Measurements from ENCODE around the gene MAML2.

DNA sequence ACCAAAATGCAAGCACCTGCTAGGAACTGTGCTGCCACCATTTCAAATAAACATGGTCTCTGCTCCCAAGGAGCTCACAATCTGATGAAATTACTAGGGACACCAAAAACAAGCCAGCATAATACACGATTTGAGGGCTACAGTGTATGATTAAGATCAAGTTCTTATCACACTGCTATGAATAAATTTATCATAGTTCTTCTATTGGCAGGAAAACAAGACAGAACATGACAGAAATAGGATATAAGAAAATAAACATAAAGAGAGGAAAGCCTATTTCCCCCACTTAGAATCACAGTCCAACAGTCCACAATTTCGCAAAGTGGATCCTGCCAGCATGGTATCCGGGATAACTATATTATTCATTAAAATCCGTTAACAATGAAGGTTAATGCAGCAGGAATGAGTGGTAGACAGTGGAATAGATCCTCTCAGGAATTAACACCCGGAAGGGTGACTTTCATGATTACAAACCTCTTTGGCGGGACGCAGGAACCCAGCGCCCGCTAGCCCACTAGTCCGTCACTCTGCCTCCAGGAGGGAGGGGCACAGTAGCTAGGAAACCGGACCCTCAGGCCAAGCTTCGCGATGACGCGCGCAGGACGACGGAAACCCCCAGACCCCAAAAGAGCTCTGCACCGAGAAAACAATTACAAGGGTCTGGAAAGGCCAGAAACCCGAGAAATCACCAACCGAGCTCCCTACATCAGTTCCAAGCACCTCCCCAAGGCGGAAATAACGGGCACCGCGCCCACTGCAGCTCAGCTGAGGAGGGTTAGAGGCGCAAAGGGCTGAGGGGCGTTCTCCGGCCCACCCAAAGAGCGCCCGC, 46.1 kb upstream of the MAML2 start:
- TF ChIP-seq, protein P1, sequence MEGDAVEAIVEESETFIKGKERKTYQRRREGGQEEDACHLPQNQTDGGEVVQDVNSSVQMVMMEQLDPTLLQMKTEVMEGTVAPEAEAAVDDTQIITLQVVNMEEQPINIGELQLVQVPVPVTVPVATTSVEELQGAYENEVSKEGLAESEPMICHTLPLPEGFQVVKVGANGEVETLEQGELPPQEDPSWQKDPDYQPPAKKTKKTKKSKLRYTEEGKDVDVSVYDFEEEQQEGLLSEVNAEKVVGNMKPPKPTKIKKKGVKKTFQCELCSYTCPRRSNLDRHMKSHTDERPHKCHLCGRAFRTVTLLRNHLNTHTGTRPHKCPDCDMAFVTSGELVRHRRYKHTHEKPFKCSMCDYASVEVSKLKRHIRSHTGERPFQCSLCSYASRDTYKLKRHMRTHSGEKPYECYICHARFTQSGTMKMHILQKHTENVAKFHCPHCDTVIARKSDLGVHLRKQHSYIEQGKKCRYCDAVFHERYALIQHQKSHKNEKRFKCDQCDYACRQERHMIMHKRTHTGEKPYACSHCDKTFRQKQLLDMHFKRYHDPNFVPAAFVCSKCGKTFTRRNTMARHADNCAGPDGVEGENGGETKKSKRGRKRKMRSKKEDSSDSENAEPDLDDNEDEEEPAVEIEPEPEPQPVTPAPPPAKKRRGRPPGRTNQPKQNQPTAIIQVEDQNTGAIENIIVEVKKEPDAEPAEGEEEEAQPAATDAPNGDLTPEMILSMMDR (IDR thresholded peaks at IDR 0.05), result peak in 1 of 5 experiments; percentile 35
- no peak for TF ChIP-seq POLR2AphosphoS5 (IDR thresholded peaks at IDR 0.05)
- TF ChIP-seq POLR2A (IDR thresholded peaks at IDR 0.05), result no peak
- TF ChIP-seq EP300 (IDR thresholded peaks at IDR 0.05; ENCODE audit: low read depth), result no peak
